IMR-90 (cell line): ENCODE data around the gene RPAP2.

Source experiments
- CHD1 ChIP-seq: IDR thresholded peaks from 2 replicates; pipeline ENCODE4 v1.6.1; 2012; ENCODE audit warnings: low read depth, low read length, improper control_type of control experiment
- CTCF ChIP-seq: conservative IDR thresholded peaks from 2 replicates; pipeline ENCODE4 v1.5.1; 2012; ENCODE audit warnings: mild to moderate bottlenecking, low read depth, low read length, improper control_type of control experiment
- MAFK ChIP-seq: IDR thresholded peaks from 2 replicates; pipeline ENCODE4 v1.6.1; 2012; ENCODE audit warnings: low read depth, low read length, improper control_type of control experiment
- MAZ ChIP-seq: IDR thresholded peaks from 2 replicates; pipeline ENCODE4 v1.6.1; 2012; ENCODE audit warnings: low read depth, mild to moderate bottlenecking, low read length, improper control_type of control experiment, moderate library complexity, borderline replicate concordance
- POLR2A ChIP-seq: IDR thresholded peaks from 2 replicates; pipeline ENCODE4 v1.6.1; 2012; ENCODE audit warnings: mild to moderate bottlenecking, low read depth, low read length
- RAD21 ChIP-seq: IDR thresholded peaks from 2 replicates; pipeline ENCODE4 v1.6.1; 2012; ENCODE audit warnings: low read length, improper control_type of control experiment
- USF2 ChIP-seq: fragments of 150-350 bp; IDR thresholded peaks from 2 replicates; pipeline ENCODE4 v1.6.1; 2017; ENCODE audit warnings: mild to moderate bottlenecking, antibody characterized with exemption, low read length, low read depth

- no peak for TF ChIP-seq CTCF
- no peak for TF ChIP-seq CHD1
- TF ChIP-seq POLR2A = no peak
- TF ChIP-seq USF2 = no peak
- TF ChIP-seq MAFK = no peak
- no peak for TF ChIP-seq MAZ
- TF ChIP-seq RAD21 = no peak
These were observed 110.0 kb downstream of the RPAP2 start for GRCh38 chr1:92408825-92409224.
